ENCODE results near the gene HOXC6. TPM values are rescaled to one million over a fixed set of nuclear protein-coding genes. Genes with fewer than 3 reads are reported as not detected.

HOXC6 gene
- total and polyA plus RNA-seq, 2 of the 8 experiments (the other 6 are each of a cell fraction or from before 2014, with no cell fraction given): not detected

- TF ChIP-seq PHF8 (conservative IDR thresholded peaks at IDR 0.05; ENCODE audit: low read depth, low read length): no peak
Observed at GRCh38 chr12:54068418-54069070, 40.3 kb downstream of the HOXC6 start (continued).

Measured in H1 (cell line).